KOPT-K1 (cell line): ENCODE results near the gene POC1A.
"Not testable (repeated sequence)": the region's sequence is repeated elsewhere in the genome, so short reads cannot be mapped to it uniquely, and the experiment has no call there.

Experiments used
- H3K27ac ChIP-seq: fragments of 200-600 bp; sonication (generic); 2 replicates; pipeline ENCODE4 v1.5.1; 2016; ENCODE audit warnings: antibody characterized with exemption, mild to moderate bottlenecking, low read depth, low read length; ENCODE audit not compliant: poor library complexity, severe bottlenecking
- H3K36me3 ChIP-seq: fragments of 200-600 bp; sonication (generic); 2 replicates; pipeline ENCODE4 v1.5.1; 2017; ENCODE audit warnings: antibody characterized with exemption, mild to moderate bottlenecking, low read length, moderate library complexity; ENCODE audit not compliant: insufficient read depth
- H3K9me3 ChIP-seq: fragments of 200-600 bp; sonication (generic); 2 replicates; pipeline ENCODE4 v1.5.1; 2017; ENCODE audit warnings: antibody characterized with exemption, low read length, mild to moderate bottlenecking; ENCODE audit not compliant: insufficient read depth, poor library complexity, severe bottlenecking

POC1A gene

DNA sequence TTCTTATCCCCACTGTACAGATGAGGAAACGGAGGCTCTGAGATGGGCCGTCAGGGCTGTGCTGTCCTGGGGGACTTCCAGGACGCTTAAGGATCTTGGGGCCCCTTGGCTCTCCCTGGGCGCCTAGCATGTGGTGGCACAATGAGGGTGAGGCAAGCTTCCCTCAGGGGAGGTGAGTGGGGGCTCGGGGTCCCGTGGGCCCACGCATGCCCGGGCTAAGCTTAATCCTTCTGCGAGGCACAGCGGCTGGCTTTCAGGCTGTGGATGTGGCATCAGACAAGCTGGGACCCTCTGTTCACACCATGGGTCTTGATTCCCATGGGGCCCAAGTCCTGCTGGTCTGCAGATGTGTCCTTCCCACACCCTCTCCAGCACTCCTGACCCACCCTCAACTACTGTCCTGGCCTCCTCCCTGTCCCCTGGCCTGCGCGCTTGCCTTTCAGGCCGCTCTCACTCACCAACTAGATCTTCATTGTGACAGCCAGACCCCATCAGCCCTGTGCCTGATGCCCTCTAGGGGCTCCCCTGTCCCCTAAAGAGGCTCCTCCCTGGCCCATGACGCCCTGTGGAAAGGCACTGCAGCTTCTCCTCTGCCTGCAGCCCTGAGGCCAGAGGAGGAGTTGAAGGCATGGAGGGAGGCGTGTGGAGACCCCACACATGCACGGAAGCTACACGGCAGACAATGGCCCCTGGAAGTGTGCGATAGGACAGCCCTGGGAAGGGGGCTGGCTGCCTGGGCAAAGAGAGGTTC is 109.2 kb downstream of the POC1A start:
- Histone ChIP-seq H3K36me3 (peaks cover 23% of the 10 kb centered on the region), H3K9me3 (no peaks in the 10 kb centered on the region), H3K27ac (no peak overlapping the region)

DNA sequence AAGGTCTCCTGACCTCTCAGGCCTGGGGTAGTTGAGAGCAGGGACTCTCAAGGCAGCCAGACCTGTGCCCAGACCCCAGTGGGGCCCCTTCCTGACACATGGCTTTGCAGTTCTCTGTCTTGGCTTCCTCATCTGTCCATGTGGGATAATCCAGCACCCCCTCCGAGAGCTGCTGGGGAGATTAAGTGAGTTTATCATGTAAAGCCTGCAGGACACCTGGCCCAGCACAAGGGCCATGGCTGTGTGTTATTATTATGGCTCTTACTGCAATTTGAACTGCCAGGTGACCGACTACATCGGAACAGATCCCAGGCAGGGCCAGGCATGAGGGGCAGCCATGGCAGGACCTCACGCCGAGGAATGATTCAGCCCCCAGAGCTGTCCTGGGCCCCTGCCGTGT is 110.5 kb downstream of the POC1A start:
- no peak overlapping the region for H3K27ac ChIP-seq
- H3K9me3 ChIP-seq: no peaks in the 10 kb centered on the region
- peaks cover 10% of the 10 kb centered on the region for H3K36me3 ChIP-seq

DNA sequence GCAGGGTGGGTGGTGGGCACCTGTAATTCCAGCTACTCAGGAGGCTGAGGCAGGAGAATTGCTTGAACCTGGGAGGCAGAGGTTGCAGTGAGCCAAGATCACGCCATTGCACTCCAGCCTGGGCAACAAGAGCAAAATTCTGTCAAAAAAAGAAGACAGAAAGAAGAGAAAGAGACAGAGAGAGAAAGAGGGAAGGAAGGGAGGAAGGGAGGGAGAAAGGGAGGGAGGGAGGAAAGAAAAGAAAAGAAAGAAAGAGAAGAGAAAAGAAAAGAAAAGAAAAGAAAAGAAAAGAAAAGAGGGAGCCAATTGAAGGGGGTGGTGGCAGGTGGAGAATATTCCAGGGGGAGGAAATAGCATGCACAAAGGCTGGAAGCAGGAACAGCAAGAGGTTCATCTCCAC is 111.2 kb downstream of the POC1A start:
- not testable (repeated sequence) for H3K9me3 ChIP-seq, H3K36me3 ChIP-seq, H3K27ac ChIP-seq

DNA sequence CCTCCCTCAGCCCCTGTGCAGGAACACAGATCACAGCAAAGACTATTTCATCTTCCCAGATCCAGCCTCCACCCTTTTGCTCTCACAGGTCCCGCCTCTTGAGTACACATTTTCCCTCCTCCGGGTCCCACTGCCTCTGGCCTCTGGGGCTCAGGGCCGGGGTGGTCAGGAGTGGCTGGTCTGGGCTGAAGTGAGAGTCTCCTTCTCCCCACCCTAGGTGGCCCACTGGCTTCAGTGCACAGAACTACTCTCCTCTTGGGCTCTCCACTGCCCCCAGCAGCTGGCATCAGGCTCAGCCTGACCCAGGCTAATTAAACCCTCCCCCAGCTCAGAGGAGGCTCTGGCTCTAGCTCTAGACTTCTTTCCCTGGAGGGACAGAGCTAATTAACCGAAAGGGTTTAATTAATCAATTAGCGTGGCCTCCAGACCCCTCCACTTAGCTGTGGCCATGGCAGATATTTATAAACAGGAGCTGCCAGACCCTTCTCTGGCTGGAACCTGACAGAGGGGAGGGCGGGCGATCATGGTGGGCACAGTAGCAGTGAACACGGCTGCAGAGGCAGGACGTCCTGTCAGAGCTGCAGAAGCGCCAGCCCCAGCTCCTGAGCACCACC is 113.0 kb downstream of the POC1A start:
- no peak overlapping the region for H3K27ac ChIP-seq
- H3K36me3 ChIP-seq: no peaks in the 10 kb centered on the region
- no peaks in the 10 kb centered on the region for H3K9me3 ChIP-seq

DNA sequence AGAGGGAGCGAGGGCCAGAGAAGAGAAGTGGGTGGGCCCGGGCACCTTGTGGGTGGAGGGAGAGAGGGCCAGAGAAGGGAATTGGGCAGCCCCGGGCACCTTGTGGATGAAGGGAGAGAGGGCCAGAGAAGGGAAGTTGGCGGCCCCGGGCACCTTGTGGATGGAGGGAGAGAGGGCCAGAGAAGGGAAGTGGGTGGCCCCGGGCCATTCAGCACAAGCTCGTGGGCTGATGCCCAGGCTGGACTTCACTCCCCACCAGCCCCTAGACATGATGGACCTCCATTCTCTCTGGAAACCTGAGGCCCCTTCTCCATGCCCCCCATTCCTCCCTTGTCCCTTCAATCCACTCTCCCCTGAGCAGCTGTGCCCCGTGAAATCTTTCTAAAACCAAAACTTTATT is 113.6 kb downstream of the POC1A start:
- H3K36me3 ChIP-seq: no peaks in the 10 kb centered on the region
- H3K27ac ChIP-seq: no peak overlapping the region

DNA sequence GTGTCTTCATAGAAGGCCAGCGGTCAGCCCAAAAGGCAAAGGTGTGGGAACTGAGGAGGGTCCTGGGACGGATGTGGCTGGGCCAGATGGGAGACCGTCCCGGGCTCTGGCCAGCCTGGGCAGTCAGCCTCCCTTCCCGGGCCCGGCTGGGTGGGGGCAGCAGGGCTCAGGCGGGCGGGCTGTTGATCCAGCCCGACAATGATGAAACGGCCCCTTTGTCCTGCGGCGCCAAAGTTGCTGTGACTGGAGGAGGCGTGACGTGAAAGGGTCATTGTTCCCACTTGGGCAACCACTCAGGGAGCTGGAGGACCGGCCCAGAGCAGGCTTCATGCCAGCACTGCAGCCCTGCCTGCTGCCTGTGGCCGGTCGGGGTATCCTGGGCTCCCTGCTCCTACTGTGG is 114.4 kb downstream of the POC1A start:
- Histone ChIP-seq H3K27ac (no peak overlapping the region), H3K9me3 (no peaks in the 10 kb centered on the region), H3K36me3 (no peaks in the 10 kb centered on the region)

More for the DNA sequence above, 113.6 kb downstream of the POC1A start:
- no peaks in the 10 kb centered on the region for H3K9me3 ChIP-seq

DNA sequence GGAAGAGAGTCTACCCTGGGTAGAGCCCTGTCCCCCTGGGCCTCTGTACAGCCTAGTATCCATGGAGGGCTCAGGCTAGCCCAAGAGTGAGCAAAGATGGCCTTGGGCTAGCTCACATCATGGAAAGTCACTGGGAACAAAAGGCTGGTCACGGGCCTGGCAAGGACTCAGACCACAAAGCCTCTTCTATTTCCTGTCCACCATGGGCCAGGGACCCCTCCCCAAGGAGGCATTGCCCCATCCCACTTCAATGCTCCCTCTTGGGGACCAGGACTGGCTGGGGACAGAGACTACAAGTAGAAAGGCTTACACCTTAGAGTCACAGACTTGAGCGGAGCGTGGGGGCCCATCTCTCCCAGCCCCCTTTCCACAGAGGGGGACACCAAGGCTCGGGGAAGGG is 114.8 kb downstream of the POC1A start:
- Histone ChIP-seq H3K9me3 (no peaks in the 10 kb centered on the region), H3K36me3 (no peaks in the 10 kb centered on the region), H3K27ac (no peak overlapping the region)

DNA sequence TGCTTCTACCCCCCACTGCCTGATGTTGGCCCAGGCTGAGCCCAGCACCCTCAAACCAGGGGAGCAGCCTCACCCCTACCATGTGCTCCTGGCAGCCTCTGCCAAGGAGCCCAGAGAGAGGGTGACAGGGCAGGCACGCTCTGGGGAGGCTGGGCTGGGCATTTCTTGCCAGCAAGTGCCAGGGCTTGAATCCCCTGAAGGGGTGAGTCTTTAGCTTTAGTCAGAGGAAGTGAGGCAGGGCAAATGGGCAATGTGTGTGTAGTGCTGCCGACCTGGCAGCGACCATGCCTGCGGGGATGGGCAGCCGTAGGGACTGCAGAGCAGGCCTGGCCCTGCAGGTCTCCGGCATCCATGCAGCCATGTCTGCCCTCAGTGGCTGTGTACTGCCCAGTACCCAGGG is 116.0 kb downstream of the POC1A start:
- Histone ChIP-seq H3K27ac (no peak overlapping the region), H3K9me3 (no peaks in the 10 kb centered on the region), H3K36me3 (no peaks in the 10 kb centered on the region)

DNA sequence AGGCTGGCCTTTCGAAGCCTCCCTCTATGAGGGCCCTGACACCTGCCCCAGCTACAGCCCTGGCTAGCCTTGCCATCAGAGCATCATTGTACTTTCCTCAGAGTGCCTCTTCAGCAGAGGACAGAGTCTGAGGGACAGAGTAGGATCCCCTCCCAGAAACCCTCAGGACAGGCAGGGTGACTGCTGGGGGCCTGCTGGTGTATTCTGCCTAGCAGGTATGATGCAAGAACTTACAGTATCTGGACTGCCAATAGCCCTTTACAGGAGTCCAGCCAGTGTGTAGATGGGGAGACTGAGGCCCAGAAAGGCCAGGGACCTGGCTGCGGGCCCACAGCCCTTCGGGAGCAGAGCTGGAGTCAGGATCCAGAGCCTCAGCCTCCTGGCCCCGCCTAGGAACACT is 116.9 kb downstream of the POC1A start:
- H3K36me3 ChIP-seq: no peaks in the 10 kb centered on the region
- no peak overlapping the region for H3K27ac ChIP-seq
- no peaks in the 10 kb centered on the region for H3K9me3 ChIP-seq

DNA sequence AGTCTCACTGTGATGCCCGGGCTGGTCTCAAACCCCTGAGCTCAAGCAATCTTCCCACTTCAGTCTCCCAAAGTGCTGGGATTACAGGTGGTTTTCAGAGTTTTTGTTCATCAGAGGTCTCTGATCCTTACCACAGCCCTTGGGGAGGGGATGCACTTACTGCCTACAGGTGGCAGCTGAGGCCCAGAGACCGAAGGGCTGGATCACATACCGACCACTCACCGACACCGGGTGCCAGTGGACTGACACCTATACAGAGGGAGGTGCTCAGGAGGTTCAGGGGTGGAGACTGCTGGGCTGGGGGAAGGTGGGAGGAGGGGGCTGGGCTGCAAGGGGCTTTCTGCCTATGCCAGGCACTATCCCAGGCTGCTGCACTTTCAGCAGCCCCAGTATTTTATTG is 117.4 kb downstream of the POC1A start:
- Histone ChIP-seq H3K27ac (no peak overlapping the region), H3K9me3 (no peaks in the 10 kb centered on the region)

DNA sequence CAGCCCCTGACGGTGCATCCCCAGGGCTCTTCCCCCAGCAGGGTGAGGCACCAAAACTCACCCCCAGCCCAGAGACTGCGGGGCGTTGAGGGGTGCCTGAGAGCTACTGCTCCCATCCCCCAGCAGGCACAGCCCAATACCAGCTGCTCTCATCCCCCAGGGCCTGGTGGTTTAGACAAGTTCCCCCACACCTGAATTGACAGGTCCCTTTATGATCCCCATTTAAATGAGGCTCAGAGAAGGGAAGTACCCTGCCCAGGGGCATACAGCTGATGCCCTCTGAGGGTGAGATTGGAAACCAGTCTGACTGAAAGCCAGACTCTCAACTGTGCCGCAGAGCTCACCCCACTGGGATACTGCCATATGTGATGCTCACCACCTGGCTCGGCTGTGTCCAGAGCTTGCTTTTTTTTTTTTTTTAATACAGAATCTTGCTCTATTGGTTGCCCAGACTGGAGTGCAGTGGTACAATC is 118.0 kb downstream of the POC1A start:
- no peaks in the 10 kb centered on the region for H3K36me3 ChIP-seq
- H3K27ac ChIP-seq: no peak overlapping the region
- no peaks in the 10 kb centered on the region for H3K9me3 ChIP-seq

More for the DNA sequence above, 117.4 kb downstream of the POC1A start:
- H3K36me3 ChIP-seq: no peaks in the 10 kb centered on the region

DNA sequence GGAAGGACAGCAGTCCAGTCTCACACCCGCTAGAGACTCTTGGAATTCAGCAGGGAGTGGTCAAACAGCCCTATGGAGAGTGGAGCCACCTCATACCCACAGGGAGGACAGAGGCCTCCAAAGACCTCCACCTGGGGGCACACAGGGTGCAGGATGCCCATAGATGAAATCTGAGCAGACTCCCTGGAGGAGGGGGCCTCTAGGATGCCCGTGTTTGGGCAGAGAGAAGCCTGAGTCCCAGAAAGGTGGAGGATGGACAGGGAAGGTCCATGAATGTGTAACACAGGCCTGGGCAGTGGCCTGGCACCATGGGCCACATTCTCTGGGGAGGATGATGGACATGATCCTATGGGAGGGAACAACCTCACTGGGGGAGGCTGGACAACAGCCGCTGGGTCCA is 119.6 kb downstream of the POC1A start:
- Histone ChIP-seq H3K36me3 (no peaks in the 10 kb centered on the region), H3K9me3 (no peaks in the 10 kb centered on the region), H3K27ac (no peak overlapping the region)

DNA sequence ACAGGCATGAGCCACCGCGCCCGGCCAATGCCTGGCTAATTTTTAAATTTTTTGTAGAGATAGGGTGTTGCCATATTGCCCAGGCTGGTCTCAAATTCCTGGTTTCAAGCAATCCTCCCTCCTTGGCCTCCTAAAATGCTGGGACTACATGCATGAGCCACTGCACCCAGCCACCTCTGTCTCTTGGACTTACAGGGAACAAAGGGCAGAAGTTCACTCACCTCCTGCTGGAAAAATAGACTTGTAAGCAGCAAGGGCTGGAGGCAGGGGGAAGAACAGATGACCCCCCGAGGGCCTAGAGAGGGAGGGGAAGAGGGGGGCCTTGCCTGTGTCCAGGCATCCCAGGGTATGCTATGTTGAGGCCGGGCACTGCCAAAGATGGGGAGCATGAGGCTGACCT is 120.0 kb downstream of the POC1A start:
- Histone ChIP-seq H3K9me3 (no peaks in the 10 kb centered on the region), H3K36me3 (no peaks in the 10 kb centered on the region), H3K27ac (no peak overlapping the region)

DNA sequence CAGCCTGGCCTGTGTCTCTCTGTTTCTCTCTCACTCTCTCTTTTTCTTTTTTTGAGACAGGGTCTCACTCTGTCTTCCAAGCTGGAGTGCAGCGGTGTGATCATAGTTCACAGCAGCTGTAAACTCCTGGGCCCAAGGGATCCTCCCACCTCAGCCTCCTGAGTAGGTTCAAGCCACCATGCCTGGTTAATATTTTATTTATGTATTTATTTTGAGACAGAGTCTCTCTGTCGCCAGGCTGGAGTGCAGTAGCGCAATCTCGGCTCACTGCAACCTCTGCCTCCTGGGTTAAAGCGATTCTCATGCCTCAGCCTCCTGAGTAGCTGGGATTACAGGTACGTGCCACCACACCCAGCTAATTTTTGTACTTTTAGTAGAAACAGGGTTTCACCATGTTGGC is 120.5 kb downstream of the POC1A start:
- not testable (repeated sequence) for H3K27ac ChIP-seq, H3K9me3 ChIP-seq, H3K36me3 ChIP-seq

DNA sequence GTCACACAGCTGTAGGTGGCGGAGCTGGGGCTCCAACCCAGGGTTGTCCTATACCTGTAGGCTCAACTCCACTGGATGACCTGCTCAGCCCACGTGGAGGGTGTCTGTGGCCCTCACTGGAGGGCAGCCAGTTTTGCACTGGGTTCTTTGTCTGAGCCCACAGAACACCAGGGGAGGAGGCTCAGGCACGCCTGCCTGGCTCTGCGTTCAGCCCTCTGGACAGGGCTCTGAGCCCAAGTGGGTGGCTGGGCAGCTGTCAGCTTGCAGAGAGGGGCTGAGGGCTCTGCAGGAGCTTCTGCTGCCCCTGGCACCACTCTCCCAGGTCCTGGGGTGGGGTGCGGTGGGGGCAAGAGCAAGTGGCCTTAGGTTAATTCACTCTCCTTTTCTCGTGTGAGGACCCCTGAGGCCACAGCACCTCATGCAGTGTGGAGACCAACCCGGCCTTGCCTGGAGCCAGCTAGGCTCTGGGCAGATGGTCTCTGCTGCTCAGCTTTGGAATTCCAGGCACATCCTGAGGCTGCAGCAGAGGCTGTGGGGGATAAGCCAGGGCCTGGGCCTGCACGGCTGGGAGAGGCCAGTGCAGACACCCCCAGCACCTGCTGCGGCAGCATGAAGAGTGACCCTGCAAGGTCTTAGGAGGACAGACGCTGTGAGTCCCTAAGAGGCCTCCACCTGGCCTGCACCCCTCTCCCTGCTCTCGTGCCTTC is 121.4 kb downstream of the POC1A start:
- Histone ChIP-seq H3K9me3 (no peaks in the 10 kb centered on the region), H3K36me3 (no peaks in the 10 kb centered on the region), H3K27ac (no peak overlapping the region)
